ENCODE results near the gene SLC24A1.

DNA sequence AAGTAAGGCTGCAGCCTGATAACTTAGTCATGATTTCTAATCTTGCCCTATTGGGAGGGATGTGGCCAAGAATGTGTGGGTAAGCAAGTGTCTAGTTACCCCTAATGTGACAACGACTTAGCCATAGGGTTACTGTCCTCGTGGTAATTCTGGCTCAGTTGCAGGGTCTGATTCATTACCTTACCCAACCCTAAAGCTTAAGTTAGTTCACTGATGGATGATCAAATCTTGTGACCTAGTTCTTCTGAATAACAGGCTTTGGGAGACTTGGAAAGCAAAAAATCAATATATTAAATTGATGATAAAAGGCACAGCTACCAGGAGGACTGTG lies 9.2 kb upstream of the SLC24A1 start:
- TF ChIP-seq EZH2 (IDR thresholded peaks at IDR 0.05; ENCODE audit: borderline replicate concordance, low read depth, low read length, poor library complexity, severe bottlenecking) = no peak
- TF ChIP-seq, protein P1, sequence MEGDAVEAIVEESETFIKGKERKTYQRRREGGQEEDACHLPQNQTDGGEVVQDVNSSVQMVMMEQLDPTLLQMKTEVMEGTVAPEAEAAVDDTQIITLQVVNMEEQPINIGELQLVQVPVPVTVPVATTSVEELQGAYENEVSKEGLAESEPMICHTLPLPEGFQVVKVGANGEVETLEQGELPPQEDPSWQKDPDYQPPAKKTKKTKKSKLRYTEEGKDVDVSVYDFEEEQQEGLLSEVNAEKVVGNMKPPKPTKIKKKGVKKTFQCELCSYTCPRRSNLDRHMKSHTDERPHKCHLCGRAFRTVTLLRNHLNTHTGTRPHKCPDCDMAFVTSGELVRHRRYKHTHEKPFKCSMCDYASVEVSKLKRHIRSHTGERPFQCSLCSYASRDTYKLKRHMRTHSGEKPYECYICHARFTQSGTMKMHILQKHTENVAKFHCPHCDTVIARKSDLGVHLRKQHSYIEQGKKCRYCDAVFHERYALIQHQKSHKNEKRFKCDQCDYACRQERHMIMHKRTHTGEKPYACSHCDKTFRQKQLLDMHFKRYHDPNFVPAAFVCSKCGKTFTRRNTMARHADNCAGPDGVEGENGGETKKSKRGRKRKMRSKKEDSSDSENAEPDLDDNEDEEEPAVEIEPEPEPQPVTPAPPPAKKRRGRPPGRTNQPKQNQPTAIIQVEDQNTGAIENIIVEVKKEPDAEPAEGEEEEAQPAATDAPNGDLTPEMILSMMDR (conservative IDR thresholded peaks at IDR 0.05; ENCODE audit: low read depth, low read length) = no peak

All from A673 (cell line).